H9 (cell line): ENCODE data around the gene CYP2C19. TPM values are rescaled to one million over a fixed set of nuclear protein-coding genes. Genes with fewer than 3 reads are reported as not detected.
"Not testable (repeated sequence)": the region's sequence is repeated elsewhere in the genome, so short reads cannot be mapped to it uniquely, and the experiment has no call there.

Experiments
- DNase-seq: peaks from one replicate; pipeline ENCODE4 v3.0.0-alpha.2; 2017
- H2AFZ ChIP-seq: one replicate; pipeline ENCODE4 v1.6.1; 2013; ENCODE audit warnings: mild to moderate bottlenecking, low read length, control low read depth, moderate library complexity
- H2AK5ac ChIP-seq: 2 replicates; pipeline ENCODE4 v1.6.1; 2013; ENCODE audit warnings: low read length, control low read depth, mixed read lengths; ENCODE audit not compliant: insufficient read length
- H2BK120ac ChIP-seq: one replicate; pipeline ENCODE4 v1.6.1; 2013; ENCODE audit warnings: low read depth, mild to moderate bottlenecking, low read length, control low read depth, inconsistent platforms; ENCODE audit not compliant: poor library complexity, severe bottlenecking
- H2BK12ac ChIP-seq: 2 replicates; pipeline ENCODE4 v1.6.1; 2013; ENCODE audit warnings: low read length, control low read depth, mixed read lengths, low read depth; ENCODE audit not compliant: insufficient read length
- H2BK15ac ChIP-seq: 2 replicates; pipeline ENCODE4 v1.6.1; 2013; ENCODE audit warnings: low read depth, low read length, control low read depth
- H2BK20ac ChIP-seq: one replicate; pipeline ENCODE4 v1.6.1; 2013; ENCODE audit warnings: low read depth, mild to moderate bottlenecking, low read length, control low read depth, inconsistent platforms; ENCODE audit not compliant: poor library complexity, severe bottlenecking
- H2BK5ac ChIP-seq: 2 replicates; pipeline ENCODE4 v1.6.1; 2013; ENCODE audit warnings: low read length, control low read depth, mixed read lengths; ENCODE audit not compliant: insufficient read length
- H3K14ac ChIP-seq: 2 replicates; pipeline ENCODE4 v1.6.1; 2013; ENCODE audit warnings: low read length, control low read depth; ENCODE audit not compliant: insufficient read depth
- H3K18ac ChIP-seq: 2 replicates; pipeline ENCODE4 v1.6.1; 2013; ENCODE audit warnings: low read depth, mild to moderate bottlenecking, mixed read lengths, low read length, control low read depth; ENCODE audit not compliant: insufficient read length
- H3K23ac ChIP-seq: 2 replicates; pipeline ENCODE4 v1.6.1; 2013; ENCODE audit warnings: low read length, control low read depth, mixed read lengths, low read depth; ENCODE audit not compliant: insufficient read length
- H3K23me2 ChIP-seq: 2 replicates; pipeline ENCODE4 v1.6.1; 2013; ENCODE audit warnings: low read depth, mild to moderate bottlenecking, mixed read lengths, low read length, control low read depth; ENCODE audit not compliant: insufficient read length, poor library complexity, severe bottlenecking
- H3K27ac ChIP-seq: 2 replicates; pipeline ENCODE4 v1.5.1; 2013; ENCODE audit warnings: low read length, control low read depth, mixed read lengths, low read depth; ENCODE audit not compliant: insufficient read length
- H3K27me3 ChIP-seq: 2 replicates; pipeline ENCODE4 v1.6.1; 2013; ENCODE audit warnings: low read length, control low read depth, inconsistent platforms; ENCODE audit not compliant: insufficient read depth
- H3K4ac ChIP-seq: 2 replicates; pipeline ENCODE4 v1.6.1; 2013; ENCODE audit warnings: low read depth, mild to moderate bottlenecking, control low read depth, inconsistent platforms, low read length, moderate library complexity
- H3K4me1 ChIP-seq: 2 replicates; pipeline ENCODE4 v1.6.1; 2013; ENCODE audit warnings: low read length, control low read depth, inconsistent platforms; ENCODE audit not compliant: insufficient read depth
- H3K4me2 ChIP-seq: 2 replicates; pipeline ENCODE4 v1.6.1; 2013; ENCODE audit warnings: low read length, control low read depth, mixed read lengths; ENCODE audit not compliant: insufficient read length, insufficient read depth
- H3K56ac ChIP-seq: 2 replicates; pipeline ENCODE4 v1.6.1; 2013; ENCODE audit warnings: low read depth, mild to moderate bottlenecking, mixed read lengths, low read length, control low read depth; ENCODE audit not compliant: insufficient read length
- H3K79me1 ChIP-seq: 2 replicates; pipeline ENCODE4 v1.6.1; 2013; ENCODE audit warnings: low read depth, mild to moderate bottlenecking, moderate library complexity, low read length, control low read depth, inconsistent platforms; ENCODE audit not compliant: insufficient read depth, poor library complexity, severe bottlenecking
- H3K79me2 ChIP-seq: 2 replicates; pipeline ENCODE4 v1.6.1; 2013; ENCODE audit warnings: low read length, control low read depth, inconsistent platforms; ENCODE audit not compliant: insufficient read depth
- H3K9ac ChIP-seq: 2 replicates; pipeline ENCODE4 v1.6.1; 2013; ENCODE audit warnings: low read length, control low read depth, mixed read lengths; ENCODE audit not compliant: insufficient read length; ENCODE audit errors: extremely low read depth
- H3K9me3 ChIP-seq: one replicate; pipeline ENCODE4 v1.6.1; 2013; ENCODE audit warnings: low read depth, low read length, inconsistent platforms; ENCODE audit not compliant: control insufficient read depth
- H3T11ph ChIP-seq: one replicate; pipeline ENCODE4 v1.6.1; 2013; ENCODE audit warnings: mild to moderate bottlenecking, low read length, control low read depth, inconsistent platforms
- H4K20me1 ChIP-seq: one replicate; pipeline ENCODE4 v1.6.1; 2013; ENCODE audit not compliant: control insufficient read depth, insufficient read length, insufficient read depth
- H4K5ac ChIP-seq: 2 replicates; pipeline ENCODE4 v1.6.1; 2013; ENCODE audit warnings: low read depth, mild to moderate bottlenecking, mixed read lengths, low read length, control low read depth; ENCODE audit not compliant: insufficient read length
- H4K8ac ChIP-seq: replicated peaks from 2 replicates; pipeline ENCODE4 v1.6.1; 2013; ENCODE audit warnings: low read length, control low read depth, mixed read lengths, low read depth; ENCODE audit not compliant: insufficient read length
- H4K91ac ChIP-seq: 2 replicates; pipeline ENCODE4 v1.6.1; 2013; ENCODE audit warnings: low read depth, mild to moderate bottlenecking, moderate library complexity, mixed read lengths, low read length, control low read depth; ENCODE audit not compliant: insufficient read length
- H3K27ac Mint-ChIP-seq, 3 experiments: 2 replicates in 2 of 3; 3 replicates in 1 of 3; pipeline ENCODE4 v1.8.0; 2020 to 2021; ENCODE audit warnings: mixed read lengths in 3 of 3, mild to moderate bottlenecking in 1 of 3, moderate library complexity in 1 of 3
- H3K27me3 Mint-ChIP-seq: 2 replicates; pipeline ENCODE4 v1.8.0; 2021; ENCODE audit warnings: low read depth, mild to moderate bottlenecking, moderate library complexity, mixed read lengths
- H3K36me3 Mint-ChIP-seq, 3 experiments: 2 replicates in 2 of 3; 3 replicates in 1 of 3; pipeline ENCODE4 v1.8.0; 2020 to 2021; ENCODE audit warnings: low read depth in 3 of 3, mixed read lengths in 3 of 3; ENCODE audit not compliant: insufficient read depth in 1 of 3
- H3K4me1 Mint-ChIP-seq, 2 experiments: 2 replicates each; pipeline ENCODE4 v1.8.0; 2020; ENCODE audit warnings: mixed read lengths in 2 of 2
- H3K4me3 Mint-ChIP-seq, 2 experiments: 2 replicates in 1 of 2; 3 replicates in 1 of 2; pipeline ENCODE4 v1.8.0; 2020 to 2021; ENCODE audit warnings: mild to moderate bottlenecking in 2 of 2, mixed read lengths in 2 of 2, moderate library complexity in 1 of 2
- H3K9me3 Mint-ChIP-seq, 2 experiments: 2 replicates in 1 of 2; 3 replicates in 1 of 2; pipeline ENCODE4 v1.8.0; 2020; ENCODE audit warnings: mild to moderate bottlenecking in 2 of 2, mixed read lengths in 2 of 2, moderate library complexity in 1 of 2
- WGBS: extraction: QIAGEN DNeasy Blood & Tissue Kit; methylation state at CpG from one replicate; pipeline ENCODE4 v1.1.7; 2013; ENCODE audit warnings: missing lambda C conversion rate, low lambda C conversion rate, mixed read lengths; ENCODE audit not compliant: insufficient read length; ENCODE audit errors: extremely low coverage; 5-methylcytosine and 5-hydroxymethylcytosine counted together
- total RNA-seq: library from RNA; stranded (reverse); gene quantifications from 2 replicates; pipeline ENCODE4 v1.2.1, GENCODE V29; 2021
- TF ChIP-seq, protein P1 (sequence below): fragments of 200-600 bp; sonication (generic); conservative IDR thresholded peaks from 3 replicates; pipeline ENCODE4 v1.8.0; 2021; ENCODE audit warnings: antibody characterized with exemption, mild to moderate bottlenecking

Gene CYP2C19
- total RNA-seq, 1 experiment from 2014 or later, result not detected

DNA sequence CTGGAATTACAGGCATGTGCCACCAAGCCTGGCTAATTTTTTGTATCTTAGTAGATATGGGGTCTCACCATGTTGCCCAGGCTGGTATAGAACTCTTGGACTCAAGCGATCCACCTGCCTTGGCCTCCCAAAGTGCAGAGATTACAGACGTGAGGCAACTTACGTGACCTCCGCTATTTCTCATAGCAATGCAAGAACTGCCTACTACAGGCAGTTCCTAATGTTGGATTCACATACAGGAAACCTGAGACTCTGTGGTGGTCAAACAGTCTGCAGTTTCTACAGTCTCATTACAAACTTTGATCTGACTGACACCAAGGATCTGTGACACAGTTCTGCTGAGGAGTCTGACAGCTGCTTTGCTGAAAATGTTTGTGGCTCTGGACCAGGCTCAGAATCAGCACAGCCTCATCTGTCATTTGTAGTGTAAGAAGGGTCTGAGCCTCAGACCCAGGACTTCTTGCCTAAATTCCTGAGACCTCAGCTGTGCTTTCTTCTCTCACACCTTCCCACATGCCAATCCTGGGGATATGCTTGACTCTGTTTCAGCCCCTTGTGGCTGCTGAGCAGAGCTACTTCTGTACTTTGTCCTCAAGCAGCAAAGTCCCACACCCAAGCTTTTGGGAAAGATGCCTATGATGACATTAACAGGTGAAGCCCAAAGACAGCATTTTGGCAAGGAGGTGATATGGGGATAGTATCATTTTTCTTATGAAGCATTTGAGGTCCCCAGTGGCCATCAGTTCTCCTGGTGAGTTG, 128.0 kb downstream of the CYP2C19 start:
- H3K18ac ChIP-seq, result no peak overlapping the region
- peak; percentile 29 for DNase-seq
- H3K27ac Mint-ChIP-seq, result no peak overlapping the region
- H3K4me3 Mint-ChIP-seq, result no peak overlapping the region
- H3K9ac ChIP-seq, result no peak overlapping the region
- no peak overlapping the region for H3K14ac ChIP-seq
- no peak overlapping the region for H2AK5ac ChIP-seq
- no peak overlapping the region for H4K8ac ChIP-seq
- H3K36me3 Mint-ChIP-seq, result peaks cover 0 to 4% (median 0%) of the 10 kb centered on the region in 3 experiments; a peak in 3 of 7 replicates
- no peaks in the 10 kb centered on the region for H3K79me1 ChIP-seq
- H2AFZ ChIP-seq, result no peak overlapping the region
- no peak overlapping the region for H3T11ph ChIP-seq
- H3K27me3 ChIP-seq, result no peaks in the 10 kb centered on the region
- H2BK12ac ChIP-seq, result no peak overlapping the region
- H3K4me2 ChIP-seq, result no peak overlapping the region
- H3K79me2 ChIP-seq, result no peaks in the 10 kb centered on the region
- no peak overlapping the region for H4K91ac ChIP-seq
- peaks cover 15 to 40% of the 10 kb centered on the region in 2 experiments for H3K9me3 Mint-ChIP-seq
- no peaks in the 10 kb centered on the region for H3K4me1 ChIP-seq
- TF ChIP-seq, protein P1, sequence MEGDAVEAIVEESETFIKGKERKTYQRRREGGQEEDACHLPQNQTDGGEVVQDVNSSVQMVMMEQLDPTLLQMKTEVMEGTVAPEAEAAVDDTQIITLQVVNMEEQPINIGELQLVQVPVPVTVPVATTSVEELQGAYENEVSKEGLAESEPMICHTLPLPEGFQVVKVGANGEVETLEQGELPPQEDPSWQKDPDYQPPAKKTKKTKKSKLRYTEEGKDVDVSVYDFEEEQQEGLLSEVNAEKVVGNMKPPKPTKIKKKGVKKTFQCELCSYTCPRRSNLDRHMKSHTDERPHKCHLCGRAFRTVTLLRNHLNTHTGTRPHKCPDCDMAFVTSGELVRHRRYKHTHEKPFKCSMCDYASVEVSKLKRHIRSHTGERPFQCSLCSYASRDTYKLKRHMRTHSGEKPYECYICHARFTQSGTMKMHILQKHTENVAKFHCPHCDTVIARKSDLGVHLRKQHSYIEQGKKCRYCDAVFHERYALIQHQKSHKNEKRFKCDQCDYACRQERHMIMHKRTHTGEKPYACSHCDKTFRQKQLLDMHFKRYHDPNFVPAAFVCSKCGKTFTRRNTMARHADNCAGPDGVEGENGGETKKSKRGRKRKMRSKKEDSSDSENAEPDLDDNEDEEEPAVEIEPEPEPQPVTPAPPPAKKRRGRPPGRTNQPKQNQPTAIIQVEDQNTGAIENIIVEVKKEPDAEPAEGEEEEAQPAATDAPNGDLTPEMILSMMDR, result peak; percentile 23; the same call in 1 of the 3 replicates
- no peak overlapping the region for H4K5ac ChIP-seq
- no CpG with 5 or more reads among the region's 4 CpGs for WGBS
- H4K20me1 ChIP-seq, result no peaks in the 10 kb centered on the region
- H3K56ac ChIP-seq, result no peak overlapping the region
- H3K27ac ChIP-seq, result no peak overlapping the region
- peaks cover 4% of the 10 kb centered on the region for H3K27me3 Mint-ChIP-seq
- H2BK5ac ChIP-seq, result no peak overlapping the region
- H3K23me2 ChIP-seq, result no peaks in the 10 kb centered on the region
- no peaks in the 10 kb centered on the region for H3K9me3 ChIP-seq
- H3K4ac ChIP-seq, result no peak overlapping the region
- H2BK120ac ChIP-seq, result no peak overlapping the region
- H2BK15ac ChIP-seq, result no peak overlapping the region
- no peak overlapping the region for H3K23ac ChIP-seq
- no peak overlapping the region for H2BK20ac ChIP-seq
- no peaks in the 10 kb centered on the region for H3K4me1 Mint-ChIP-seq

DNA sequence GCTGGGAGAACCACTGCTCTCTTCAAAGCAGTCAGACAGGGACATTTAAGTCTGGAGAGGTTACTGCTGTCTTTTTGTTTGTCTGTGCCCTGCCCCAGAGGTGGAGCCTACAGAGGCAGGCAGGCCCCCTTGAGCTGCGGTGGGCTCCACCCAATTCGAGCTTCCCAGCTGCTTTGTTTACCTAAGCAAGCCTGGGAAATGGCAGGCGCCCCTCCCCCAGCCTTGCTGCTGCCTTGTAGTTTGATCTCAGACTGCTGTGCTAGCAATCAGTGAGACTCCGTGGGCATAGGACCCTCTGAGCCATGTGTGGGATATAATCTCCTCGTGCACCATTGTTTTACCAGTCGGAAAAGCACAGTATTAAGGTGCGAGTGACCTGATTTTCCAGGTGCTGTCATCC, 135.9 kb downstream of the CYP2C19 start:
- not testable (repeated sequence) for H3K79me2 ChIP-seq, H3K4ac ChIP-seq, H2BK12ac ChIP-seq, H3K9ac ChIP-seq, H4K5ac ChIP-seq, H4K91ac ChIP-seq, H3K23me2 ChIP-seq, H3K79me1 ChIP-seq, H3K4me2 ChIP-seq, H3K27ac Mint-ChIP-seq, H3K56ac ChIP-seq, H3K4me1 Mint-ChIP-seq, H4K8ac ChIP-seq, H3K23ac ChIP-seq, H2BK15ac ChIP-seq, H3K4me1 ChIP-seq, H3K18ac ChIP-seq, H3K14ac ChIP-seq, H2BK120ac ChIP-seq, H3K27ac ChIP-seq, H3K9me3 ChIP-seq, H3K27me3 Mint-ChIP-seq, H2AK5ac ChIP-seq, H2AFZ ChIP-seq, H3K4me3 Mint-ChIP-seq, H4K20me1 ChIP-seq, H2BK5ac ChIP-seq, DNase-seq, H3K27me3 ChIP-seq, H2BK20ac ChIP-seq, H3T11ph ChIP-seq
- peaks cover 0 to 13% (median 4%) of the 10 kb centered on the region in 3 experiments; a peak in 4 of 7 replicates for H3K36me3 Mint-ChIP-seq
- H3K9me3 Mint-ChIP-seq, result peaks cover 48 to 70% of the 10 kb centered on the region in 2 experiments
- no CpG with 5 or more reads among the region's 7 CpGs for WGBS
